Epithelial cell of proximal tubule (primary cell): ENCODE measurements around the gene ZNF462. TPM values are rescaled to one million over a fixed set of nuclear protein-coding genes. Genes with fewer than 3 reads are reported as not detected.
"Not testable (repeated sequence)": the region's sequence is repeated elsewhere in the genome, so short reads cannot be mapped to it uniquely, and the experiment has no call there.

Source experiments
- DNase-seq: peaks from one replicate; pipeline ENCODE4 v3.0.0-alpha.2; 2011; ENCODE audit warnings: low read depth
- H3K4me3 ChIP-seq: 2 replicates; pipeline ENCODE4 v1.5.1; 2011; ENCODE audit warnings: low read depth, mild to moderate bottlenecking, low read length
- CTCF ChIP-seq: conservative IDR thresholded peaks from 2 replicates; pipeline ENCODE4 v1.5.1; 2012; ENCODE audit warnings: low read depth, mild to moderate bottlenecking, low read length
- total RNA-seq: library from RNA; depleted of rRNA; stranded (reverse); fragments of >200 nt; gene quantifications from 2 replicates; pipeline ENCODE4 v1.2.3, GENCODE V29; 2015

Gene ZNF462
- total RNA-seq, 1 donor from 2014 or later = 22.1 TPM

GRCh38 chr9:106897236-106897635, 34.3 kb downstream of the ZNF462 start:
- DNase-seq = no peak
- no peak overlapping the region for H3K4me3 ChIP-seq
- no peak for TF ChIP-seq CTCF

- no peak for TF ChIP-seq CTCF
- DNase-seq = no peak
- no peak overlapping the region for H3K4me3 ChIP-seq
These were observed 34.8 kb downstream of the ZNF462 start for GRCh38 chr9:106897751-106898150.

GRCh38 chr9:106900523-106900922, 37.6 kb downstream of the ZNF462 start:
- not testable (repeated sequence) for DNase-seq, H3K4me3 ChIP-seq

GRCh38 chr9:106906129-106906528, 43.2 kb downstream of the ZNF462 start:
- no peak overlapping the region for H3K4me3 ChIP-seq
- DNase-seq = no peak
- no peak for TF ChIP-seq CTCF

GRCh38 chr9:106911951-106912350, 49.0 kb downstream of the ZNF462 start:
- H3K4me3 ChIP-seq = no peak overlapping the region
- no peak for DNase-seq
- TF ChIP-seq CTCF = no peak

- DNase-seq = no peak
- no peak overlapping the region for H3K4me3 ChIP-seq
- TF ChIP-seq CTCF = no peak
These were observed 50.3 kb downstream of the ZNF462 start for GRCh38 chr9:106913276-106913675.

GRCh38 chr9:106915851-106916250, 52.9 kb downstream of the ZNF462 start:
- no peak for TF ChIP-seq CTCF
- no peak for DNase-seq

More at GRCh38 chr9:106915851-106916250, 52.9 kb downstream of the ZNF462 start:
- no peak overlapping the region for H3K4me3 ChIP-seq
